ENCODE measurements around the gene ERBB2.

ERBB2 gene

DNA sequence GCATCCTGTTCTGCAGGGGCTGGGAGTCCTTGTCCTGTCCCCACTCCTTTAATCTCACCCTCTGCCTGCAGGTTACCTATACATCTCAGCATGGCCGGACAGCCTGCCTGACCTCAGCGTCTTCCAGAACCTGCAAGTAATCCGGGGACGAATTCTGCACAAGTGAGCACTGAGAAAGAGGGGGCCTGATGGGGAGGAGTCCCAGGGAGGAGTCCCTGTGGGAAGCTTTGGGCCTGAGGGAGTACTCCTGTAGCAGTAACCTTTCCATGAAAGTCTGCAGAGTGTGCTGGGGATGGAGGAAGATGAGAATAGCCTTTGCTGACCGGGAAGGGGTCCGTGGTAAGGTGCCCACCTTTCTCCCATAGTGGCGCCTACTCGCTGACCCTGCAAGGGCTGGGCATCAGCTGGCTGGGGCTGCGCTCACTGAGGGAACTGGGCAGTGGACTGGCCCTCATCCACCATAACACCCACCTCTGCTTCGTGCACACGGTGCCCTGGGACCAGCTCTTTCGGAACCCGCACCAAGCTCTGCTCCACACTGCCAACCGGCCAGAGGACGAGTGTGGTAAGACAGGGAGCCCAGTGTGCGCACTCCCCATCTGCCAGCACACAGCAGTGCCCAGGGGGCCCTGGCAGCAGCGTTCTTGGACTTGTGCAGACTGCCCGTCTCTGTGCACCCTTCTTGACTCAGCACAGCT, 15.7 kb downstream of the ERBB2 start:
- Histone ChIP-seq H3K27ac (replicated peaks; ENCODE audit: low read length) (no peak overlapping the region), H3K23ac (ENCODE audit: low read depth, low read length, poor library complexity) (no peak overlapping the region), H2BK120ac (ENCODE audit: low read depth, low read length) (no peak overlapping the region), H2BK15ac (ENCODE audit: low read length) (no peak overlapping the region), H2BK12ac (ENCODE audit: low read length) (no peak overlapping the region), H2AFZ (ENCODE audit: low read length) (no peak overlapping the region), H3K4me1 (ENCODE audit: control insufficient read depth in 2 of 2, insufficient read depth in 1 of 2, low read depth in 1 of 2, low read length in 2 of 2) (no peaks in the 10 kb centered on the region), H3K4me2 (ENCODE audit: insufficient read depth, low read length, poor library complexity, severe bottlenecking) (no peak overlapping the region), H3K14ac (ENCODE audit: low read length) (no peak overlapping the region), H3K27me3 (ENCODE audit: control insufficient read depth in 3 of 3, insufficient read depth in 3 of 3, low read depth in 1 of 3, low read length in 3 of 3) (no peaks in the 10 kb centered on the region), H3K4me3 (ENCODE audit: low read length in 2 of 2) (no peak overlapping the region), H3K9me3 (replicated peaks in 1 of 2; ENCODE audit: control insufficient read depth in 2 of 2, insufficient read depth in 1 of 2, low read depth in 1 of 2, low read length in 2 of 2) (no peaks in the 10 kb centered on the region), H3K9ac (ENCODE audit: low read depth, low read length, poor library complexity) (no peak overlapping the region), H2BK5ac (ENCODE audit: low read length) (no peak overlapping the region), H4K8ac (ENCODE audit: low read depth, low read length) (no peak overlapping the region), H3K4ac (ENCODE audit: low read length) (no peak overlapping the region), H4K91ac (ENCODE audit: low read depth, low read length, poor library complexity) (no peak overlapping the region), H3K79me1 (ENCODE audit: low read depth, low read length) (peaks cover 5% of the 10 kb centered on the region), H2AK5ac (ENCODE audit: low read depth, low read length) (no peak overlapping the region), H3K18ac (ENCODE audit: low read length) (no peak overlapping the region), H3K36me3 (replicated peaks in 1 of 2; ENCODE audit: control insufficient read depth in 2 of 2, insufficient read depth in 2 of 2, low read length in 2 of 2) (peaks cover 56 to 87% of the 10 kb centered on the region in 2 donors)
- no CpG with 5 or more reads among the region's 18 CpGs for WGBS, 2 donors (ENCODE audit: extremely low coverage in 2 of 2, insufficient read length in 2 of 2, insufficient replicate concordance in 1 of 2)
- no peak for DNase-seq (ENCODE audit: low spot score)

DNA sequence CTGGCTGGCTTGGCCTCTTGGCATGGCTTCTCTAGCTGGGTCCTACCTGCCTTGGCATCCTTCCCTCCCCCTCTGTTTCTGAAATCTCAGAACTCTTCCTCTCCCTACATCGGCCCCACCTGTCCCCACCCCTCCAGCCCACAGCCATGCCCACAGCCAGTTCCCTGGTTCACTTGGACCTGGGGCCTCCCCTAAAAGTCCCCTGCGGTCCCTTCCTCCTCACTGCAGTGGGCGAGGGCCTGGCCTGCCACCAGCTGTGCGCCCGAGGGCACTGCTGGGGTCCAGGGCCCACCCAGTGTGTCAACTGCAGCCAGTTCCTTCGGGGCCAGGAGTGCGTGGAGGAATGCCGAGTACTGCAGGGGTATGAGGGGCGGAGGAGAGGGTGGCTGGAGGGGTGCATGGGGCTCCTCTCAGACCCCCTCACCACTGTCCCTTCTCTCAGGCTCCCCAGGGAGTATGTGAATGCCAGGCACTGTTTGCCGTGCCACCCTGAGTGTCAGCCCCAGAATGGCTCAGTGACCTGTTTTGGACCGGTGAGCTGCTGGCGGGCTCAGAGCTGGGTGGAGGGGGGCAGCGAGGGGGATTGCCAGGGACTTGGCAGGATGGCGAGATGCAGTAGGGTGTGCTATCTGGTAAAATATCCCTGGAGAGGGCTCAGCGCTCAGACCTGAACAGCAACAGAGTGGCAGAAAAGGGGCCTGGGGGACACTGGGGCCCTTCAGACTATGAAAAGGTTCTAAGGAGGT, 16.4 kb downstream of the ERBB2 start:
- no peaks in the 10 kb centered on the region for H3K27me3 ChIP-seq (ENCODE audit: control insufficient read depth in 3 of 3, insufficient read depth in 3 of 3, low read depth in 1 of 3, low read length in 3 of 3)
- H4K8ac ChIP-seq (ENCODE audit: low read depth, low read length) = no peak overlapping the region
- WGBS, 2 donors (ENCODE audit: extremely low coverage in 2 of 2, insufficient read length in 2 of 2, insufficient replicate concordance in 1 of 2) = no CpG with 5 or more reads among the region's 15 CpGs
- no peak overlapping the region for H2AK5ac ChIP-seq (ENCODE audit: low read depth, low read length)
- H2BK12ac ChIP-seq (ENCODE audit: low read length) = no peak overlapping the region
- no peak overlapping the region for H3K4ac ChIP-seq (ENCODE audit: low read length)
- no peak overlapping the region for H3K4me3 ChIP-seq (ENCODE audit: low read length in 2 of 2)
- H3K9me3 ChIP-seq (replicated peaks in 1 of 2; ENCODE audit: control insufficient read depth in 2 of 2, insufficient read depth in 1 of 2, low read depth in 1 of 2, low read length in 2 of 2) = no peaks in the 10 kb centered on the region
- H4K91ac ChIP-seq (ENCODE audit: low read depth, low read length, poor library complexity) = no peak overlapping the region
- peak overlapping the region; percentile 98 for H3K23ac ChIP-seq (ENCODE audit: low read depth, low read length, poor library complexity)
- no peak overlapping the region for H3K14ac ChIP-seq (ENCODE audit: low read length)
- H3K79me1 ChIP-seq (ENCODE audit: low read depth, low read length) = peaks cover 5% of the 10 kb centered on the region
- H2BK5ac ChIP-seq (ENCODE audit: low read length) = no peak overlapping the region
- no peak for DNase-seq (ENCODE audit: low spot score)
- H3K18ac ChIP-seq (ENCODE audit: low read length) = no peak overlapping the region
- H3K36me3 ChIP-seq (replicated peaks in 1 of 2; ENCODE audit: control insufficient read depth in 2 of 2, insufficient read depth in 2 of 2, low read length in 2 of 2) = peaks cover 57 to 88% of the 10 kb centered on the region in 2 donors
- no peak overlapping the region for H2BK15ac ChIP-seq (ENCODE audit: low read length)
- peak overlapping the region; percentile 70 for H3K9ac ChIP-seq (ENCODE audit: low read depth, low read length, poor library complexity)
- H2AFZ ChIP-seq (ENCODE audit: low read length) = no peak overlapping the region
- no peaks in the 10 kb centered on the region for H3K4me1 ChIP-seq (ENCODE audit: control insufficient read depth in 2 of 2, insufficient read depth in 1 of 2, low read depth in 1 of 2, low read length in 2 of 2)
- H2BK120ac ChIP-seq (ENCODE audit: low read depth, low read length) = no peak overlapping the region
- no peak overlapping the region for H3K27ac ChIP-seq (replicated peaks; ENCODE audit: low read length)
- H3K4me2 ChIP-seq (ENCODE audit: insufficient read depth, low read length, poor library complexity, severe bottlenecking) = no peak overlapping the region

GRCh38 chr17:39716879-39717536, 17.1 kb downstream of the ERBB2 start:
- H2AK5ac ChIP-seq (ENCODE audit: low read depth, low read length) = no peak overlapping the region
- H3K4me3 ChIP-seq (ENCODE audit: low read length in 2 of 2) = no peak overlapping the region
- H3K14ac ChIP-seq (ENCODE audit: low read length) = no peak overlapping the region
- no peak overlapping the region for H3K18ac ChIP-seq (ENCODE audit: low read length)
- no peak overlapping the region for H2BK12ac ChIP-seq (ENCODE audit: low read length)
- H3K79me1 ChIP-seq (ENCODE audit: low read depth, low read length) = peaks cover 5% of the 10 kb centered on the region
- no peak for DNase-seq (ENCODE audit: low spot score)
- H4K91ac ChIP-seq (ENCODE audit: low read depth, low read length, poor library complexity) = no peak overlapping the region
- no peaks in the 10 kb centered on the region for H3K4me1 ChIP-seq (ENCODE audit: control insufficient read depth in 2 of 2, insufficient read depth in 1 of 2, low read depth in 1 of 2, low read length in 2 of 2)
- no peak overlapping the region for H2BK15ac ChIP-seq (ENCODE audit: low read length)
- H3K4me2 ChIP-seq (ENCODE audit: insufficient read depth, low read length, poor library complexity, severe bottlenecking) = no peak overlapping the region
- peaks cover 53 to 88% of the 10 kb centered on the region in 2 donors for H3K36me3 ChIP-seq (replicated peaks in 1 of 2; ENCODE audit: control insufficient read depth in 2 of 2, insufficient read depth in 2 of 2, low read length in 2 of 2)
- H3K27ac ChIP-seq (replicated peaks; ENCODE audit: low read length) = no peak overlapping the region
- H2BK120ac ChIP-seq (ENCODE audit: low read depth, low read length) = no peak overlapping the region
- H2AFZ ChIP-seq (ENCODE audit: low read length) = no peak overlapping the region
- H3K23ac ChIP-seq (ENCODE audit: low read depth, low read length, poor library complexity) = peak overlapping the region; percentile 98
- no peaks in the 10 kb centered on the region for H3K9me3 ChIP-seq (replicated peaks in 1 of 2; ENCODE audit: control insufficient read depth in 2 of 2, insufficient read depth in 1 of 2, low read depth in 1 of 2, low read length in 2 of 2)
- no peak overlapping the region for H3K4ac ChIP-seq (ENCODE audit: low read length)
- no peak overlapping the region for H4K8ac ChIP-seq (ENCODE audit: low read depth, low read length)
- H2BK5ac ChIP-seq (ENCODE audit: low read length) = no peak overlapping the region
- no CpG with 5 or more reads among the region's 11 CpGs for WGBS, 2 donors (ENCODE audit: extremely low coverage in 2 of 2, insufficient read length in 2 of 2, insufficient replicate concordance in 1 of 2)
- H3K9ac ChIP-seq (ENCODE audit: low read depth, low read length, poor library complexity) = no peak overlapping the region
- no peaks in the 10 kb centered on the region for H3K27me3 ChIP-seq (ENCODE audit: control insufficient read depth in 3 of 3, insufficient read depth in 3 of 3, low read depth in 1 of 3, low read length in 3 of 3)

GRCh38 chr17:39717660-39718059, 17.8 kb downstream of the ERBB2 start:
- Histone ChIP-seq H2BK5ac (ENCODE audit: low read length) (no peak overlapping the region), H3K9me3 (replicated peaks in 1 of 2; ENCODE audit: control insufficient read depth in 2 of 2, insufficient read depth in 1 of 2, low read depth in 1 of 2, low read length in 2 of 2) (no peaks in the 10 kb centered on the region), H3K14ac (ENCODE audit: low read length) (no peak overlapping the region), H4K8ac (ENCODE audit: low read depth, low read length) (no peak overlapping the region), H3K27me3 (ENCODE audit: control insufficient read depth in 3 of 3, insufficient read depth in 3 of 3, low read depth in 1 of 3, low read length in 3 of 3) (no peaks in the 10 kb centered on the region), H2AFZ (ENCODE audit: low read length) (no peak overlapping the region), H3K36me3 (replicated peaks in 1 of 2; ENCODE audit: control insufficient read depth in 2 of 2, insufficient read depth in 2 of 2, low read length in 2 of 2) (peaks cover 48 to 87% of the 10 kb centered on the region in 2 donors), H3K4ac (ENCODE audit: low read length) (no peak overlapping the region), H2BK120ac (ENCODE audit: low read depth, low read length) (no peak overlapping the region), H3K4me2 (ENCODE audit: insufficient read depth, low read length, poor library complexity, severe bottlenecking) (no peak overlapping the region), H2AK5ac (ENCODE audit: low read depth, low read length) (no peak overlapping the region), H3K27ac (replicated peaks; ENCODE audit: low read length) (no peak overlapping the region), H3K18ac (ENCODE audit: low read length) (no peak overlapping the region), H3K4me1 (ENCODE audit: control insufficient read depth in 2 of 2, insufficient read depth in 1 of 2, low read depth in 1 of 2, low read length in 2 of 2) (no peaks in the 10 kb centered on the region), H4K91ac (ENCODE audit: low read depth, low read length, poor library complexity) (no peak overlapping the region), H3K23ac (ENCODE audit: low read depth, low read length, poor library complexity) (no peak overlapping the region), H3K4me3 (ENCODE audit: low read length in 2 of 2) (no peak overlapping the region), H2BK12ac (ENCODE audit: low read length) (no peak overlapping the region), H2BK15ac (ENCODE audit: low read length) (no peak overlapping the region), H3K79me1 (ENCODE audit: low read depth, low read length) (peaks cover 5% of the 10 kb centered on the region), H3K9ac (ENCODE audit: low read depth, low read length, poor library complexity) (no peak overlapping the region)
- WGBS, 2 donors (ENCODE audit: extremely low coverage in 2 of 2, insufficient read length in 2 of 2, insufficient replicate concordance in 1 of 2) = no CpG with 5 or more reads among the region's 6 CpGs
- no peak for DNase-seq (ENCODE audit: low spot score)

Data from neuronal stem cell (in vitro differentiated cells).